GM21528 (cell line): Measurements from ENCODE around the gene CIITA.

Experiments
- ATAC-seq: cut with Tn5 transposase; IDR thresholded peaks from one replicate; pipeline ENCODE4 v1.9.1; 2021; ENCODE audit warnings: mild to moderate bottlenecking, moderate library complexity; ENCODE audit not compliant: unreplicated experiment, low FRiP score

Gene CIITA

DNA sequence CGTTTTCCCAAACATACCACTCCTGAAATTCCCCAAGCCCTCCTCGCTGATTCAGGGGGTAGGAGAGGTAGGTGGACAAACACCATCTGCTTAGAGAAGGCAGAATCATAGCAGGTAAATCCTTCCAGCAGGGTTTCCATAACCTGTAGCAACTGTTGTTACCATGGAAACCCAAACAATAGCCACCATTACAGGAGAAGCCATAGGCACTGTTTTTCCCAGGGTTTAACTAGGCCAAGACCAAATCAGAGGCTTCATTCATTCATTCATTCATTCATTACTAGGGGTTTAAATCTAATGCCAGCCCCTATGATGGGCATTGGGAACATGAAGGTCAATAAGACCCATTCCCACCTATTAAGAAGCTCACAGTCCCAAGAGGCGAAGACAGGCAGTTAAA is 25.5 kb upstream of the CIITA start:
- no peak for ATAC-seq

DNA sequence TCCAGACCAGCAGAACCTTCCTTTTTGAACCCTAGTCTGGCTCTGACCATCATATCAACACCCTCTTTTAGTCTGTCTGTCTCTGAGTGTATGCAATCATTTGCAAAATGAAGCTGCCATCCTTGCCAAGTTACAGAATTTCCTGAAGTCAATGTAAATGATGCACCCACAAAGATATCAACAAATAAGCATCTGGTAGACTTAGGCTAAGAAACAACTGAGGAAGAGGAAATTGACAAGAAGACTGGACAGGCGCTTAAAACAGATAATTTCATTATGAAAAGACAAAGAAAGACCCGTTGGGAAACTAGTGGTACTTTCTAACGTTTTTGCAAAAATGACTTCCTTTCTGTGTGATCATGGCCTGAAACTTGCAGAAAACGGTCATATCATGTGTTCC is 24.7 kb upstream of the CIITA start:
- no peak for ATAC-seq

DNA sequence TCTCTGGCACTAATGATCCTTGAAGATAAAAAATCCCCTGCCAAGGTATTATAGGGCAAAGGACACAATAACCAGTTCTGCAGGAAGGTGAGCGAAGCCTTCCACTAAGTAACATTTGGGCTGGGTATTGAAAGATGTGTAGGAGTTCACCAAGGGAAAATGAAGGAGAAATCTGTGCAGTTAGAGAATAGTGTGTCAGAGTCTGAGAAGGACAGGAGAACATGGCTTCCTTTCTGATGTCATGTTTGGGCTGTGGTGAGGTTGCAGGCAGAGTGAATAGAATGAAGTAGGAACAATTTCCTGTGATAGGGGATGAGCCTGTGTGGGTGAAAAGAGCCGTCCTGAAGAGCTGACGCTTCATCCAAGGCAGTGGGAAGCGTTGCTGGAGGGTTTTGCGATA is 24.1 kb upstream of the CIITA start:
- ATAC-seq, result no peak

DNA sequence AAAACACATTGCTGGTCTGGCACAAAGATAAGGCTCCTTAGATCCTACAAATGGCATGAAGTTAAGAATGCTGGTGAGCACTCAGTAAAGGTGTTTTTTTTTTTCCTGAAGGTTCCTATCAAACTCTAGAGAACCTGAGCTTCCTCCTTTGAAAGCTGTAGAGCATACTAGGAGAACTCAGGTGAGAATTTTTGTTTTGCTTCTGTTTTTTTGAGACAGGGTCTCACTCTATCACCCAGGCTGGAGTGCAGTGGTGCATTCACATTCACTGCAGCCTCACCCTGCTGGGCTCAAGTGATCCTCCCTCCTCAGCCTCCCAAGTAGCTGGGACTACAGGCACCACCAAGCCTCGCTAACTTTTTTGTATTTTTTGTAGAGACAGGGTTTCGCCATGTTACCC is 21.0 kb upstream of the CIITA start:
- no peak for ATAC-seq

DNA sequence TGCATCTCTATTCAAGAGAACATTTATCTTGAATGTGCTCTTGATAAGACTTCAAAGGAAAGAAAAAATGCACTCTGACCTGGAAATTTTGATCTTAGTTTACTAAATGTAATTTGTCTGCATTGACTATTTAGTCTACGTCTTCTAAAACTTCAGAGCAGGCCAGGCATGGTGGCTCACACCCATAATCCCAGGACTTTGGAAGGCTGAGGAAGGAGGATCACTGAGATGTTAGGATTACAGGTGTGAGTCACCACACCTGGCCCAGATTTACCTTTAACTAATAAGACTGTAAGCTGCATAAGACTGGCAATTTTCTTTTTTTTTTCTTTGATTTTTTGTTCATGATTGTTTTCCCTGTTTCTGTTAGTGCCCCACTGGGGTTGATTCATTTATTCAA is 18.8 kb upstream of the CIITA start:
- no peak for ATAC-seq

DNA sequence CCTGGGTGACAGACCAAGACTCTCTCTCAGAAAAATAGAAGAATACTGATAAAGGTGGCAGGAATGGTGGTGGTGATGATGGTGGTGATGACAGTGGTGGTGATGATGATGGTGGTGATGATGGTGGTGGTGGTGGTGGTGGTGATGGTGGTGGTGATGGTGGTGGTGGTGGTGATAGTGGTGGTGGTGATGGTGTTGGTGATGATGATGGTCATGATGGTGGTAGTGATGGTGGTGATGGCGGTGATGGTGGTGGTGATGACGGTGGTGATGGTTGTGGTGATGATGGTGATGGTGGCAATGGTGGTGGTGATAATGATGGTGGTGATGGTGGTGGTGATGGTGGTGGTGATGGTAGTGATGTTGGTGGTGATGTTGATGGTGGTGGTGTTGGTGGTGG is 18.0 kb upstream of the CIITA start:
- no peak for ATAC-seq

DNA sequence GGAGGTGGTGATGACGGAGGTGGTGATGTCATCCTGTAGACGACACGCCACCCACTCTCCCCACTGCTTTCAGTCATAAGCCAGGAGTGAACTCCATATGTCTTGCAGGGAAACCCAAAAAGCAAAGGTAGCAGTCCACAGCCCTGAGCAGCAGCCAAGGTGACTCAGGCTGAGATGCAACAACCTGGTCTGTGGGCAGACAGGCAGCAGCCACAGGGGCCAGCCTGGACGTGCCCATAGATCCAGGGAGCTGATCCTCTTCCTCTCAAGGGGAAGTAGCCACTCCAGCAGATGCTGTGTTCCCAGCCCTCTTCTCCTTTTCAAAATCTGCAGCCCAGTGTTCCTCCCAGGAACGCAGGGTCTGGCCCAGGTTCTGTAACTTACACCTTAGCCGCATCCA is 17.3 kb upstream of the CIITA start:
- ATAC-seq, result no peak

DNA sequence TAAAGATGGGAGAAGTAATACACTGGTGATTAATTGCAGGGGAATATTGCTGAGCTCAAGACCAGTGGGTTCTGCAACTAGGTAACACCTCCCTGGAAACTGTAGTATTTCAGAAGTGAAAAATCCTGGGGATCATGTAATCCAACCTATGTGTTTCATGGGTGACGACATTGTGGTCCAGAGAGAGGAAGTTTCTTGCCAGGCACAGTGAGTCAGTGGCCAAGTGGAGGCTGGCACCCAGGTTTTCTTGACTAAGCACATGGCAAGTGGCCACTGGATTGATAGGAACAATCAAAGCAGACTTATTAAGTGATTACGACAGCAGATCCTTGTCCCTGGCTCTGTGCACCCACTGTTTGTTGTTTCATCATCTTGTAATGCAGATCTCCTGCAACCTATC is 14.6 kb upstream of the CIITA start:
- ATAC-seq, result no peak

DNA sequence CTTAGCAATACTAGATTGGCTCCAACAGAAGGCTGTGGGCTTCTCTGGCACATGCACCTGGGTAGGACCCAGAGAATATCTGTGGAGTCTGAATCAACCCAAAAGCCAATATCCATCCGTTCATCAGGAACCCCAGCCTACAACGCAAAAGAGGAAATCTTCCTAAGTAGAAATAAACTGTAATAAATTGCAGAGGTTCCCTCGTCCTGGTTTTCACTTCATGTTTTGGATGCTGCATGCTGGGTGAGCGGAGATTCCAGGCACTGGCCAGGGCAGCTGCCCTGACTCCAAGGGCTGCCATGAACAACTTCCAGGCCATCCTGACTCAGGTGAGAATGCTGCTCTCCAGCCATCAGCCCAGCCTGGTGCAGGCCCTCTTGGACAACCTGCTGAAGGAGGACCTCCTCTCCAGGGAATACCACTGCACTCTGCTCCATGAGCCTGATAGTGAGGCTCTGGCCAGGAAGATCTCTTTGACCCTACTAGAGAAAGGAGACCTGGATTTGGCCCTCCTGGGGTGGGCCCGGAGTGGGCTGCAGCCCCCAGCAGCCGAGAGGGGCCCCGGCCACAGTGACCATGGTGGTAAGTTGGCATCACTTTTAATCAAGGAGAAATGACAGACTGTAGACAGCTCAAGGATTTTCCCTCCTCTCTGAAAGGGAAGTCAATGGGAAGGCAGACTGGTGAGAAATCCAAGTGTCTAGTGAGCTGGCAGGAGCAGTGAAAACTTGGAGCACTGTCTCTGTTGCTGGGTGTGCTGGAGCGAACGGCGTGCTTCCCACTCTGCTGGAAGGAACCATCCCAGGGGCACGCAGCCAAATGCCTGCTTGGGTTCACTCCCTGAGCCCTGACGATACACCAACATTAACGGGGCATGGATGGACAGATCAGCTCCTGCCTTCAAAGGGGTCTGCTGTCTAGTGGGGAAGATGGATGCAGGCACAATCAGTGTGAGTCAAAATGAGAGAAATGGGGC is 10.7 kb upstream of the CIITA start:
- no peak for ATAC-seq

DNA sequence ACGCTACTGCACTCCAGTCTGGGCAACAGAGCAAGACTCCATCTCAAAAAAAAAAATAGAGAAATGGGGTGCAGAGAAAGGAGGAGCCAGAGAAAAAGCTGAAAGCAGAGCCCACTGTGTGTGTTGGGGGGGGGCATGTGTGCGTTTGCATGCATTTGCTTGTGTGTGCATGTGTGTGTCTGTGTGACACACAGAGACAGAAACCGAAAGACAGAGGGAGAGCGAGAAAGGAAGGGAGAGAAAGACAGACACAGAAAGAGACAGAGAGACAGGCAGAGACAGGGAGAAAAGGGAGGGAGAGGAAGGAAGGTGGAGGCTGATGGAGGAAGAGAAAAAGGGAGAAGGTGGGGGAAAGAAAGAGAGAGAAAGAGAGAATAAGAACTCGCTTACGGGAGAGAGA is 9.8 kb upstream of the CIITA start:
- no peak for ATAC-seq

DNA sequence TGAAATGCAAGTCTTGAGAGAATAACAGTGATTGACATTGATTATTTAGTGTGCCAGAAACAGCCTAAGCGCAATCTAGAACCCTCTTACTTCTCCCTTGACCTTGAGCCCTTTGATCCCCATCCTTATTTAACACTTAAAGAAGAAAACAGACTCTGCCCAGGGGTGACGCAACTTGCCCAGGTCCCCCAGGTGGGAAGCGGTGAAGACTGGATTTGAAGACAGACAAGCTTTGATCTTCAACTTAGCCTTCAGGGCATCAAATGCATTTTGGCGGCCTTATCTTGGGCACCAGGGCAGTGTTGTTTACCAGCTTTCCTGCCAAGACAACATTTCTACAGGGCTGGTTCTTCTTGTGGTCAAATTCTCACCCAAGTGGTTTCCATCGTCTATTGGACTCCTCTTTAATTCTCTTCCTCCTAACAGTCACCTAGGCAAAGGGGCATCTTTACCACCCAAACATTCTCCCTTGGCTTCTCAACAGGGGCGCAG is 8.9 kb upstream of the CIITA start:
- ATAC-seq, result no peak

DNA sequence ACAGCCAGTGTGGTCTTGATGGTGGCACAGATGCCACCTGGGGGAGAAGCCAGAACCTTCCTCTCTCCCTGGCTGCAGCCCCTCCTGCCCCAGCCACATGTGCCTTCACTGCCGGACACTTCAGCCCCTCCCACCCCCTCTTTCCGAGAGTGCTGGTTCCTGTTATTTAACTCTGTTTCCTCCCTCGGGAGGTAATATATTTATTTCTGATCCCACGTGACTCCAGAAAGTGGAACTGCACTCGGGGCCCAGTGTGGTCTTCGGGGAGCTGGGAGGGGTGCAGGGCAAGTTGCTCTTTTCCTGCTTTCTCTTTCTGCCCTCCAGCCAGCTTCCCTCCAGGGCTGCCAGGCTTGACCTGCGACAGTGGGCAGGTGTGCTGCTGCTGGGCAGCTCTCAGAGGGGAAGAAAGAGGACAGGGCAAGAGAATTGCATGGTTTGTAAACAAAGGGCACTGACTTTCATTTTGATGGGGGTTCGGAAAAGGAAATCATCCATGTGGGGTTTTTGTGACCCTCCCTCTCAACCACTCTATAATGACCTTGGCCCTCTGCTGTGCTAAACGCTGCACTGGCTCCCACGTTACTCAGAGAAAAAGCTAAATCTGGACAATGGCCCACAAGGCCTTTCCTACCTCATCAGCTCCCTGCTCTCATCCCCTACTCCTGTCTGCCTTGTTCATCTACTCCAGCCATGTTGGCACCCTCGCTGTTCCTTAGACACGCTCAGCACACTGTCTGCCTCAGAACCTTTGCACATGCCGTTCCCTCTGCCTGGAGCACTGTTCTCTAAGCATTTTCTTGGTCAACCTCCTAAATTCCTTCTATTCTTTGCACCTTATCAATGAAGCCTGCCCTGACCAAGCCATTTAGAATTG is 8.2 kb upstream of the CIITA start:
- ATAC-seq, result peak; percentile 47

DNA sequence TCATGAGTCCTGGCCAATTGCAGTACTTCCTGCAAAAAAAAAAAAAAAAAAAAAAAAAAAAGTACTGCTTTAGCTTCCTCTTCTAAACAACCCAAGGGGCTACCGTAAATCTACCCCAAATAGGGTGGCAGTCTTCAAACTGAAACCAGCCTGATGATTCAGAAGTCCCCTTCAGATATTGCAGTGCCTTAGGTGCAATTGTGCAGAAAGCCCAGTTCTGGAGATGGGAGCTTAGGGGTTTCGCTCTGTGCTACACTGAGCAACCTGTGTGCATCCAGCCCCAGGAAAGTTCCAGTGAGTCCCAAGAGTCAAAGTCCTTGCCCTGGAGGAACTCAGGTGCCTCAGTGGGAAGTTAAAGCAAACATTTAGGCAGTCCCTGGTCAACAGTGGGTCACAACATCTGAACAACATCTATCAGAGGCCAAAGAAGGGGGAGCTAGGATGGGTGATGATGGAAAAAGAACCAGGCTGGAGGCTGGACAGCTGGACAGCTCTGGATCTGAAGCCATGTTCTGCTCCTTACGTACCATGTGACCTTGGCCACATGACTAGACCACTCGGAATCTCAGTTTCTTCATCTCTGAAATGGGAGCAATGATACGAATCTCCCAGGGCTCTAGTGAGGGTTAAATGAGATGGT is 6.7 kb upstream of the CIITA start:
- ATAC-seq, result no peak

DNA sequence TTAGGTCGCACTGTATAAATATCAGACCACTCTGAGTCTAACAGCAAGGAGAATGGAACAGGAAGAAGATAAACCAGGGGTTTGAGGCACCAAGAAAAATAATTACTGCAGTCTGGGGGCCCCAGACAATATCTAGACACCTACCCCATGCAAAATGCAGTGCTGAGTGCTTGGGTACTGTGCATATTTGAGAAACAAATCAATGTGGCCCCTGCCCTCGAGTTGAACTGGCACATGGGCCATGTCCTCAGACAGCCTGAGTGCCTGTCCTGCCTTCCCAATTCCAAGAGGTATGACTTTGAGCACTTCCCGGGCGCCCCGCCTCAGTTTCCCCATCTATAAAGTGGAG is 6.2 kb upstream of the CIITA start:
- ATAC-seq, result no peak

DNA sequence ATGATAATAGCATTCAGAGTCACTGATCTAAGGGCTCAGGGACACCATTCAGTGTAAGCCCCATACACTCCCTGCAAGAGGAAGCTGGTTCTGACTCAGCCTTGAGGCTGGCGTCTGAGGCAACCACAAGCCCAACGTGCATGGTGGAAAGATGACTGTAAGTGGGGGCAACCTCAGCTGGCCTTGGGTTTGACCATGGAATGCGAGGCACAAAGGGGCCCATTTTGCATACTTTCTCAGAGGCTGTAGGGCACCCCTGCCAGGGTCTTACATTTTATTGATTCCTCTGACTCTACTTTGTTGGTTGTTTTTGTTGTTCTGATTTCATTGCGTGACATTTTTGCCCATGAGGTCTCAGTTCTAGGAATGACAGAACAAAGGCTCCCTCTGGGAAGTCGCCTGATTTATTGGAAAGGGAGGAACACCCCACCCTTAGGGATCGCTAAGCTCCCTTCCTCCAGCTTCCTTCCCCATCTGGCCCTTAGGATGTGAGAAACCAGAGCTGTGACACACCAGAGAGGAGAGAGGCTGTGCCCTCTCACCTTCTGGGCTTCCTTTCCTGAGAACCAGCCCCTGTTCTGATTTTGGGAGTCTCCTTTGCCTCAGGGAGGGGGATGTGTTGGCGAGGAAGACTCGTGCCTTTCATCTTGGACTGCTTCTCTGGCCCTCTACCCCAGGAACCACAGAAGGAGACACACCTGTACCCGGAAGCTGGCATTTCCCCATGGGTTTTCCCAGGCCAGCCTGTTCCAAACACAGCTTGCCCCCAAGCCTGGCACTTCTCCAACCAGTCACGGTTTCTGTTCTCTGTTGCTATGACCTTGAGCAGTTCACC is 5.6 kb upstream of the CIITA start:
- ATAC-seq, result peak; percentile 49

DNA sequence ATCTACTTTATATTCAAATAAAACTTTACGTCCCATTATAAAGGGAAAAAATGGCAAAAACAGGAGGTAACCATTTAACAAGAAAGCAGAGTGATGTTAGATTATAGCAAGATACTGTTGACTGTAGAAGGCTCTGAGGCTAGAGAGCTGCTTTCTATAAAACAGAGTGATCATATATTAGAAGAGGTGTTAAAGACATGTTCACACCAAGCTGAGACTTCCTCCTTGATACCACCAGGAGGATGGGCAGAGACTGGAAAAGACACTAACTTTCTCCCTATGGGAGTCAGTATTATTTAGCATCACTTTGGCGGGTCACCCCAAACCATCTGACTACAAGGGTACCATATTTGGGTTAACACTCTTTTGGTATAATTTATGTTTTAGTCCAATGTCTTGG is 687 bp upstream of the CIITA start:
- no peak for ATAC-seq

DNA sequence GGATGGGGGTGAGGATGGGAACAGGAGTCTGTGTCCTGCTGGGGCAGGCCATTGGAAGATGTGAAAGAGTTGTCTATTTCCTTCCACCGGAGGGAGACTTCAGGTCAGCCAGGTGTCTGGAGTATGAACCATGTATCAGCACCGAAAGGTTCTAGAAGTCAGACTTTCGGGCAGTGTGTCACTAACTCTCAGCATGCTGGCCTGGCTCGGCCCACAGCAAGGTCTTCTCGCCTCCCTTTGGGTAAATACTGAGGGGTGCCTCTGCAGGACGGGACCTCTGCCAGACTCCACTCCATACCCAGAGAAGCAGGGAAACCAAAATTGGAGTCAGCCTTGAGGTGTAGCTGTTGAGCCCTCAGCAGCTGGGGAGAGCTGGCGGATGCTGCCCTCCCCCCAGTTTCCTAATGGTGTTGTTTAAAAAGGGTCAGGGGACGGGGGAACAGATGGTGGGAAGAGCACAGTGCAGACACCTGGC is 507 bp downstream of the CIITA start:
- peak; percentile 26 for ATAC-seq

DNA sequence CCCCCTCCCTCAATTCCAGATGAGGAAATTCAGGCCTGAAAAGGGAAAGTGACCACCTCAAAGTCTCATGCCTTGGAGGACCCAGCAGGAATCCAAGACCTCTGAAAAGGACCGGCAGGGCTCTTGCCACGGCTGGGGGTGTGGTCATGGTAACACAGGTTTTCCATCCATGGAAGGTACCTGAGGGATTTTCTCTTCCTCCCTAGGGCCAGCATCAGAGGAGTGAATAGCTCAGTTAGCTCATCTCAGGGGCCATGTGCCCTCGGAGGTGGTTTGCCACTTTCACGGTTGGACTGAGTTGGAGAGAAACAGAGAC is 1.3 kb downstream of the CIITA start:
- no peak for ATAC-seq

DNA sequence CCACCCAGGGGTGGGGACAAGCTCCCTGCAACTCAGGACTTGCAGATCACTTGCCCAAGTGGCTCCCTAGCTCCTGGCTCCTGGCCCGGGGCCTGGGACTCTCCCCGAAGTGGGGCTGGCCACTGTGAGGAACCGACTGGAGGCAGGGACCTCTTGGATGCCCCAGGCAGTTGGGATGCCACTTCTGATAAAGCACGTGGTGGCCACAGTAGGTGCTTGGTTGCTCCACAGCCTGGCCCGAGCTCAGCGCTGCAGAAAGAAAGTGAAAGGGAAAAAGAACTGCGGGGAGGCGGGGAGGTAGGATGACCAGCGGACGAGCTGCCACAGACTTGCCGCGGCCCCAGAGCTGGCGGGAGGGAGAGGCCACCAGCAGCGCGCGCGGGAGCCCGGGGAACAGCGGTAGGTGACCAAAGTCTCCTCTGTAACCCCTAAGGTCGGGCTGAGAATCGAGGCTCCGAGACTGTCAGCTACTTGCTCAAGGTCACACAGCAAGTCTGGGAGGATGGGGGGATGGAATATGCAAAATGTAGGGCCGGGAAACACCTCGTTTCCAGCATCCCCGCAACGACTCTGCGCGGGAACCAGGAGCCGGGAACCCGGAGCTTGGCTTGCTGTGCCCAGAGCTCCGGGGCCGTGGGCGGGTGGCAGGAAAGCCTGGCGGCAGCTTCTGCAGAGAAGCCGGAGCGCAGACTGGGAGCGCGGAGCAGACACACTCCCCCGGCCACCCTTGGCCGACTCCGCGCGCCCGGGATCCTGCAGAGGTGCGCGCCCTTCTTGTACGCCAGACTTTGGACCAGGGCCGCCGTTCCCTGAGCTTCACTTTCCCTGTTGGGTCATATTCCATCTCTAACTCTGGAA is 1.9 kb downstream of the CIITA start:
- ATAC-seq, result no peak
